Glomerular endothelial cell (primary cell): ENCODE data around the gene FTL. TPM values are rescaled to one million over a fixed set of nuclear protein-coding genes. Genes with fewer than 3 reads are reported as not detected.

Experiments
- DNase-seq: peaks from one replicate; pipeline ENCODE4 v3.0.0-alpha.2; 2011; ENCODE audit warnings: low read depth, low spot score; ENCODE audit errors: extremely low read depth
- total RNA-seq: library from RNA; depleted of rRNA; stranded (reverse); fragments of >200 nt; gene quantifications from 2 replicates; pipeline ENCODE4 v1.2.3, GENCODE V29; 2015

FTL gene
- total RNA-seq, 1 donor from 2014 or later, result 2,985 TPM

DNA sequence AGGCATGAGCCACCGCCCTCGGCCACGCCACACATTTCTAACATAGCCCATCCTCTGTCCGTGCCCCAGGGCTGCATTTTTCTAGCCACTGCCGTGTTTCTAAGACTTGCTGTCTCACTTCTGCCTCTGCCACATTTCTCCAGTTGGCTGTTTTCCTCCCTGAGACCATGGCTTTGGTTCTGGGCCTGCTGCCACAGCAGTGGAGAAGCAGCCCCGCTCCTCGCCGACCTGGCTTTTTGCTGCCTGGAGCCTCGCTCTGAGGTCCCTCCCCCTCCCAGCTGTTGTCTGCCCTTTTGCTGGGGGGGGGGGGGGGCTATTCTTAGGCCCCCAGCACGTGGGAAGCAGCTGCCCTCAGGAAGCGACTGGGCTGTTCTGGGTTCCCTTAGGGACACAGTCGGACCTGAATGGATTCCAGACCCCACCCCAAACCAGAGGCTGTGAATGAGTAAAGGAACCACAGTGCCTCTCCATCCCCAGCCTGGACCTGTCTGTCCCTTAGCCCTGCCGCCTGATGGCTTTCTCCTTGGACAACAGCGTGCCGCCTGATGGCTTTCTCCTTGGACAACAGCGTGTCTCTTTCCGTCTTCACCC lies 24.7 kb downstream of the FTL start:
- no peak for DNase-seq

DNA sequence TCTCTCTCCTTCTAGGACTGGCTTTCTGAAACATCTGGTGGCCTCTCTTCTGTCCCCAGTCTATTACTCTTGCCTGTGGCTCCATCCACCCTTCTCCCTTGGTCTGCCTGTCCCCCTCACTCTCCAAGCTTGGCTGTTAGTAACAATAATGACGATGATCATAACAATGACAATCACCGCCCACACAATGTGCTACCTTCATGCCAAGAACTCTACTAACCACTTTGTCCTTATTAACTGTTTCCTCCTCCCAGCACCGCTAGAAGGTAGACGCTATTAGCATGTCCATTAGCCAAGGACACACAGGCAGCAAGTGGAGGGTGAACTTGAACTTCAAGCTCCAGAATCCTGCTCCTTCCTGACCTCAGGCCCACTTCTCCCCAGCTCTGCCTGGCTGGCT lies 25.3 kb downstream of the FTL start:
- DNase-seq, result no peak

DNA sequence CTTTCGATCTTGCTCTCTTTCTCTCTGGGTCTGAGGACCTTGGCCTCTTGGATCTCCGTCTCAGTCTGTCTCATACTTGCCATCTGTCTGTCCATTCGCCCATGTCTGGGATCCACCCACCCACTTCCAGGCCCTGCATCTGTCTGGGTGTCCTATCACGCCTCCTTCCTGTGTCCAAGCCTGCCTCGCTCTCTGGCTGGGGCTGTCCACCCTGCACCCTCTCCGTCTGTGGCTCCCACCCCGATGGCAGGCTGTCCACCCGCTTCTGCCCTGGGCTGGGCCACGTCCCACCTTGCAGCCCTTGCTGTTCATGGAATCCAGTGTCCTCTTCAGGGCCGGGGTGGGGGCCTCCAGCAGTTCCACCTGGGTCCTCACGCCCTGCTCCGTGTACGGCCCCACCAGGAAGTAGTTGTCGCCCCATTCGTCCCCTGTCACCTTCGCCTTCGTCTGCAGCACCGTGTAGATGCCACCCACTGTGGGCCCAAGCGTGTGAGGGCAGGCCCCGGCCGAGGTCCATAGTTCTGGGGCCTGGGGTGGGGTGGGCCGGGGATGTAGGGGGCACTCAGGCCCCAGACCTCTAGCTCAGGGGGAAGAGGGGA lies 26.0 kb downstream of the FTL start:
- DNase-seq, result no peak

DNA sequence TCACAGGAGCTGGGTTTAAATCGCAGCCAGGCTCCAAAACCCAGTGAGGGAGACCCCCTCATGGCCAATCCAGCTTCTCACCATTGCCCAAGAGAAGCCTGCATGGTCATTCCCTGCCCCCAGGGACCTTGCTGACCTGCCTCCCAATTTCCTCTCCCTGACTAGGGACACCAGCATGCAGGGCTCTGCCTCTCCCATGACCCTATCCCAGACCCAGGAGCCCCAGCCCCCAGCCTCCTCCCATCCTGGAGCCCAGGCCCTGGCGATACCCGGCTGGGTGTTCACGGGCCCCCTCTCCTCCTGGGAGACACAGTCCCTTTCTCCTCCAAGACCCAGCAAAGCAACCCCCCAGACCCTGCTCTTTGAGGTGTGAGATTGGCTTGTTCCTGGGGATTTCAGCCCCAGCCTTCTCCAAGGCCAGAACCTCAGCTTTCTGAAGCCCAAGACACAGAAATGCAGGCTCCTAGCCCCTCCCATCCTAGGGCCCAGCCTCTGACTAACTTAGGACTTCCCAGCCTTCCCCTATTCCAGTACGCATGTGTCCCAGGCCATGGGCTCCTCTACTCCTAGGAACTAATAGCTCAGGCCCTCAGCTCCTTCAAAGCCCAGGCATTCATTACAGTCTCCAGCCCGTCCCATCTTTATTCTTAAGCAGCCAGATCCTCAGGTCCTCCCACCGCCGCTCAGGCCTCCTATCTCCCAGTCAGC lies 26.9 kb downstream of the FTL start:
- DNase-seq, result no peak

DNA sequence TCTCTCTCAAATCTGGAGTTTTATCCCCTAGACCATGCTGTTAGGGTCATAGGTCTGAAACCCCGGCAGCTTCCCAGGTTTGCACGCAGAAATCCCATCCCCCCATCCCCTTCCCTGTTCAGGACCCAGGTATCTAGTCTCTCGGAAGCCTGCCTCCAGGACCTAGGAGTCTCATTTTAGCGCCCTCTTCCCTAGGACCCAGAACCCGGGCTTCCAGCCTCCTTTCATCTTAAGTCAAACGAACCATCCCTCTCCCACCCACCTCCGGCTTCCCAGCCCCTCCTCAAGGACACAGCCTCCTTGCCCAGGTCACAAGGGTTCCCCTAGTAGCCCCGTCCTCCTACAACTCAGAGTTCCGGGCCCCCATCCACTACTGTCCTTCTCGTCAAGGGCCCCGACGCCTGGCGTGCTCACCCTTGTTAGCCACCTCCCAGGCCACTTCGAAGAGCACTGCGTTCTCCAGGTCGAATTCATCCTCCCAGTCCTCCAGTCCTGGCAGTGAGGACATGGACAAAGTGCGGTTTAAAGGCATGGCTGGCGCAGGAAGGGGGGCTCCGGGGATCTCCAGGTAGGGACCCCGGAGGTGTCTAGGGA lies 27.6 kb downstream of the FTL start:
- no peak for DNase-seq

DNA sequence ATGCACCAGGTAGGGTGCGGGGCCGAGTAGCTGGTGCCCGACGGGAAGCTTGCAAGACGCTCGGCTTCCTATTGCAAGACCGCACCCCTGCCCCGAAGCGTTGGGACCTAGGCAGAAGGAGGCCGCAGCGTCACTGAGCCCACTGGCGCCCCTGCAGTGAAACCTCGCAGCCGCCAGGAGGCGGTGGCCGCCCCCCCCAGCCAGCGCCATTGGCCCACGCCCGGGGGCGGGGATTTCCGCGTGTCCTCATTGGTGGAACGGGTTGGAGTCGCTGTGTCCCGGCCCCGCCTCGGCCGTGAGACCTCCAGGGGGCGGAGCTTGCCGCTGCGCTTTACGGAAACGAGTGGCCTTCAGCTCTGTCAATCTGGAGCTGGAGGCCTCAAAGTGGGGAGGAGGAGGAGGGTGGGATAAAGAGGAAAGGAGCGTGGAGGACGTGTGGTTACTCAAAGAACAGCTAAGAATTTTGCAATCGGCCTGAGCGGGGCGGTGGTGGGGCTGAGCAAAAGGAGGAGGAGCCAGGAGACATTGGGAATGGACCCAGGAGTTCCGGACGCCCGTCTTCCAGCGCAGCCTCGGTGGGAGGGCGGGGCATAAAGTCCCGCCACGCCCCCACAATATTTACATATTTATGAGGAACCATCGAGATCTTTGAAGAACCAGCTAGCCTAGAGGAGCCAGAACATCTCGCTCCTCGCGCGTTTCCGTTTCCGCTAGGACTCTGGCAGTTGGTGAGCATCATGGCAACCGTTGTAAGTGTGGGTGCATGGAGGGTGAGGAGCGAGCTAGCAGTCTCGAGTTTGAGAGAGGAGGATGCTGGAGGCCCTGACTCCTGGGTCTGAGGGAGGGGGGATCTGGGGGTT lies 28.3 kb downstream of the FTL start, which contains the start of the genes GYS1 and RUVBL2:
TSS of gene GYS1 (minus strand) at position 135 of the 860 bp plus-strand sequence. CDS start 197 bp downstream, outside the sequence.
TSS of gene RUVBL2 (plus strand) at position 713 of the 860 bp plus-strand sequence. CDS start at position 738, 25 bp downstream.
- peak; percentile 91 for DNase-seq

DNA sequence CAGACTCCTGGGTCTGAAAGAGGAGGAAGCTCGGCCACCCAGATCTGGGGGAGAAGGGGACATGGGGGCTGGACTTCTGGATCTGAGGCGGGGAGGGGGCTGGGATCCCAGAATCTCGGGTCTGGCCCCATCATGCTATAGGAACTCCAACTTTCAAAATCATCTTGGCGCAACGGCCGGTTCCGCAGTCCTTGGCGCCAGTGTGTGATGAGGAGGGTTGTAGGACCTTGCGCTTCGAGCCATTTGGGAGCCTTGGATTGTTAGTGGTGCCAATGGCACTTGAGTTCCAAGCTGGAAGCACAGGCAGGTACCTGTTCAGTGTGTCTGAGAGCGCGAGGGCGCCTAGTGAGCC lies 28.9 kb downstream of the FTL start:
- DNase-seq, result no peak

DNA sequence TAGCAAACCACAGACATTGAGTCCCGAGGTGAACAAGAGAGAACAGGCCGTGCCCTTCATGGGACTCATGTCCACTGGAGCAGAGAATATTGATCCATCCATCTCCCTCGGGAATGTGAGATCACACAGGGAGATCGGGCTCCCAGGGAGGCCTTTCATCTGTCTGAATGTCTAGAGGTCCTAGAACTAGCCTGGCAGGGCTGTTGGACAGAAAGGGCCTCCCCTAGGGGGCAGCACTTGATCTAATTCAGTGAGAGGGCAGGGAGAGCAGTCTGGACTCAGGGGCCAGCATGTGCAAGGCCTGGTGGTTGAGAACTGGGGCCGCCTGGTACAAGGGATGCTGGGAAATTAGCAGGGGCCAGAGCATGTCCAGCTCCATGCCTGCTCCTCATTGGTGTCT lies 32.9 kb downstream of the FTL start:
- no peak for DNase-seq

DNA sequence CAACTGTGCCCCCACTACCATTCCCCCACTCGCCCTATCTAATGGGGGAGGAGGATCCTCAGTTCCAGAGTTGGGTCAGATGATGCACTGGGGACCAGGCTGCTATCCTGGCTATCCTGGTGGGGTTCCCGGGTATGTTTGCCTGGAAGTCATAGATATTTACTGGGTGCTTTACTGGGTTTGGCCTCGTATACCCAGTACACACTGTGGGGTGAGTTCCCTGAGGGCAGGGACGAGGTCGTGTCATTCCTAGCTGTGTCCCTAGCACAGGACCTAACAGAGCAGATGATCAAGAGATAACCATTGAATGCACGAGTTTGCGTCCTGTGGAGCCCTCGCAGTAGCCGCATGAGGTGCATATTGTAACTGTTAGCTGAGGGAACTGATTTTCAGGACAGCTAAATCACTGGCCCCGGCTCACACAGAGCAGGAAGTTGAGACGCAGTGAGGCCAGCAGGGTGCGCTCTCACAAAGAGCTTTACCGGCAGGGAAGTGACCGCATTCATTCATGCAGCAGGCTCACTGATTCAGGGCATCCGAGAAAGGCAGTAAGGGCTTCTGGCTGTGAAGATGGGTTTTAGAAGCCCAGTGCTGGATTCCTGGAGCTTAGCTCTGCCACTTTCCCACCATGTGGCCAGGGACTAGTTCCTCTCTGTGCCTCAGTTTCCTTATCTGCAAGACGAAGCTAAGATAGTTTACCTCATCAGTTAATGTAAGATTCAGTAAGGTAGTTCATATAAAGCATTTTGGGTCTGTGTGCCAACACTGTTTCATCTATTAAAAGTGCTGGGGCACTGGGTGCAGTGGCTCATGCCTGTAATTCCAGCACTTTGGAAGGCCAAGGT lies 34.6 kb downstream of the FTL start:
- DNase-seq, result no peak

DNA sequence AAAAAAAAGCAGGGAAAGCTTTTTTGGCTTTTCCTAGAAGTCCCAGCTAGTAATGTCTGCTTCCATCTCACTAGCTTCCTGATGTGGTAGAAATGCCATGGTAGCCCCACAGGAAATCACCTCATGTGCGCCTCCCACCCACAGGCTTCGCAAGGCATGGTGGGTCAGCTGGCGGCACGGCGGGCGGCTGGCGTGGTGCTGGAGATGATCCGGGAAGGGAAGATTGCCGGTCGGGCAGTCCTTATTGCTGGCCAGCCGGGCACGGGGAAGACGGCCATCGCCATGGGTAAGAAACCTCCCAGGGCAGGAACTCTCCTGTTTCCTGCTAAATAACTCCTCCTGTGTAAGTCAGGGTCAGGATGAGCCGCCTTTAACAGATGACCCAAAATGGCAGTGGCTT lies 39.0 kb downstream of the FTL start:
- no peak for DNase-seq

DNA sequence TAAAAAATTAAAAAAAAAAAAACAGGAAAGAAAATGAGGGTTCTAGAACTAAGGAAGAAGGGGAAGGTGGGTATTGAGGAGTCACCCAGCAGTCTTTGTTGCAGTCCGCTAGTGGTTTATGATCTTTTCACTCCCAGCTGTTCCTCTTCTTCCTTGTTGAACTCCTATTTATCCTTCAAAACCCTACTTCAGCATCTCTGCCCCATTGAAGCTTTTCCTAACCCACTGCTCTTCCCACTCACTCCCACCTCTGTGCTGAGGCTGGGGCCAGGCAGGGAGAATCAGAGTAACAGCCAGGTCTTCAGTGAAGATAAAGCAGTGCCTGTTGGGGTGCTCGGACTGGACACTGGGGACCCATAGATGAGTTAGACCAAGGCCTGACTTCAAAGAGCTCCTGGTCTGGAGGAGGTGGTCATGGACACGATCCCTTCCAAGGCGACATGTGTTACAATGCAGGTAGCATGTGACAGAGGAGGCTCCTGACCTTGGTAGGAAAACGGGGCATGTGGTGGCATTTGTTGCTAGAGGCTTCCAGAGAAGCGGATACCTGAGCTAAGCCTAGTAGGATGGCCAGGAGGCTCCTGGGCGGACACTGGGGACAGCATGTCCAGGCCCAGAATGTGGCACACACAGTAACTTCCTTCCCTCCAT lies 40.0 kb downstream of the FTL start:
- no peak for DNase-seq

DNA sequence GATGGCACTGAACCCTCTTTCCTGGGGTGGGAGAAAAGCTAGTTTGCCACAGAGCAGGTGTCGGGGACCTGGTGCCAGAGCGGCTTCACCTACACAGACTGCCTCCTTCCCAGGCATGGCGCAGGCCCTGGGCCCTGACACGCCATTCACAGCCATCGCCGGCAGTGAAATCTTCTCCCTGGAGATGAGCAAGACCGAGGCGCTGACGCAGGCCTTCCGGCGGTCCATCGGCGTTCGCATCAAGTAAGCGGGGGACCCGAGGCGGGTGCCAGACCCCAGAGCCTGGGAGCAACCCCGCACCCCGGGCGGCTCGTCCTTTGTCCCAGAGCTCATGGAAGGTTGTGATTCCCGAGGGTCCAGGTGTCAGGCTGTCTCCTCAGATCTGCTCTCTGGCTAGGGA lies 41.8 kb downstream of the FTL start:
- DNase-seq, result no peak

DNA sequence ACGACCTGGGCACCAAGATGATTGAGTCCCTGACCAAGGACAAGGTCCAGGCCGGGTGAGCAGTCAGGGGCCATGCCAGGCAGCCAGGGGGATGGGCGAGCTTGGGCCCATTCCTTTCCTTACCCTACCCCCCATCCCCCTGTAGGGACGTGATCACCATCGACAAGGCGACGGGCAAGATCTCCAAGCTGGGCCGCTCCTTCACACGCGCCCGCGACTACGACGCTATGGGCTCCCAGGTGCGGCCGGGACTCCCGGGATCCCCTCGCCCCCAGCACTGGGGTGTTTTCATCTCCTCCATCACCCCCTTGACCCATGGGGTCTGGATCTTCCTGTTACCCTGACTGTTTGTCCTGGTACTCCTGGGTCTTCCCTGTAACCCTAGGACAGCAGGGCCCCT lies 44.7 kb downstream of the FTL start:
- DNase-seq, result no peak

DNA sequence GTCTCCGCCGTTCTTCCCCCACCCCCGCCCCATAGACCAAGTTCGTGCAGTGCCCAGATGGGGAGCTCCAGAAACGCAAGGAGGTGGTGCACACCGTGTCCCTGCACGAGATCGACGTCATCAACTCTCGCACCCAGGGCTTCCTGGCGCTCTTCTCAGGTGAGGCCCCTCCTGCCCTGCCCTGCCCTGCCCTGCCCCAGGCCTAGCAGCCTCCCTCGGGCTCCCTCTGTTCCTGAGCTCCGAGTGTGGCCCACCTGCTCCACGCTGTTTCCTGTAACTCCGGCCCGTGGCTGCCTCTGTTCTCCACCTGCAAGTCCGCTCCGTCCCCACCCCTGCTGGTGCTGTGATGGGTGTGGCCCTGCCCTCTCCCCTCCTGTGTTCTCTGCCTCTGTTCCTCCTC lies 45.3 kb downstream of the FTL start:
- DNase-seq, result no peak

DNA sequence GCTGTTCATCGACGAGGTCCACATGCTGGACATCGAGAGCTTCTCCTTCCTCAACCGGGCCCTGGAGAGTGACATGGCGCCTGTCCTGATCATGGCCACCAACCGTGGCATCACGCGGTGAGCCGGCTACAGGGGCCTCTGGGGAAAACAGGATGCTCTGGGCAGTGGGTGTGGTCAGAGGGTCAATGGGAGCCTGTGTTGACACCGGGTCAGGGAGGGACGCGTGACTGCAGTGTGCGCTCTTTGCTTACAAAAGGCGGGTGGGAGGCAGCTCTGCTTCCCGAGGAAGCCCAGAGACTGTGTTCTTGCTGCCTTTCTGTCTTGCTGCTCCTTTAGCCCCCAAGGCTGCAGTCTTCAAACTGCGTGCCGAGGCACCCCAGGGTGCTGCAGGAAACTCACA lies 46.1 kb downstream of the FTL start:
- no peak for DNase-seq

DNA sequence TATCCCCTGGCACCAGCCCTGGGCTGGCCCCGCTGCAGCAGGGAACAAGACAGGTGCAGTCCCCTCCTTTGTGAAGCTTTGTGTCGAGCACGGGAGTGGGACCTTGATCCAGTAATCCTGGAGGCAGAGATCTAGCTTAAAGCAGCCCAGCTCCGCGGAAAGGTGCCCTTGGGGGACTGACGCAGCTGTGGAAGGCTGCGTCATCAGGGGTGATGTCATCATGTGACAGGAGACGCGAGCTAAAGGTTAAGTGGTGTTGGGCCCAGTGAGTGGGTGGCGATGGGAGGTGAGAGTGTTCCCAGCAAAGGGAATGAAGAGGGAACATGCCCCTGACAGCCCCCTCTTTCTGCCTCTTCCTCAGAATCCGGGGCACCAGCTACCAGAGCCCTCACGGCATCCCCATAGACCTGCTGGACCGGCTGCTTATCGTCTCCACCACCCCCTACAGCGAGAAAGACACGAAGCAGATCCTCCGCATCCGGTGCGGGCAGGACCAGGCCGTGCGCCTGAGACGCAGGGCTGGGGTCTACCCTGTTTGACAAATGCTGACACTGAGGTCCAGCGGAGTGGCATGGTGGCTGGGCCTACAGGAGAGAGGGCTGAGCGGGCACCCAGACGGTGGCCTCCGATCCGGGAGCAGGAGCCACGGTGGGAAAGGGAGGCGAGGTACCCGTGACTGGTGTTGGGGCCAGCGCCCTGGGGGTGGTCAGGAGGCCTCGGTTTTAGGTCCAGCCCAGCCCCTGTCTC lies 49.2 kb downstream of the FTL start:
- no peak for DNase-seq

DNA sequence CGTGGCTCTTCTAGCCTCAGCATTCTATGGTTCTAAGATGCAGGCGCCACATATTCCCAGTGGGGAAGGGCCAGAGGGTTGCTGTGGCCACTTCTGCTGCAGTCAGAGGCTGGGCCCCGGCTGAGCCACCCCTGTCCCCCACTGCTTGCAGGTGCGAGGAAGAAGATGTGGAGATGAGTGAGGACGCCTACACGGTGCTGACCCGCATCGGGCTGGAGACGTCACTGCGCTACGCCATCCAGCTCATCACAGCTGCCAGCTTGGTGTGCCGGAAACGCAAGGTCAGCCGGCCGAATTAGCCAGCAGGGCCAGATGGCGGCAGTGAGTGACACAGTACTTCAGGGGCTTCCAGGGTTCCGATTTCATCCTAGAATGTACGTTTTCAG lies 49.8 kb downstream of the FTL start:
- no peak for DNase-seq

DNA sequence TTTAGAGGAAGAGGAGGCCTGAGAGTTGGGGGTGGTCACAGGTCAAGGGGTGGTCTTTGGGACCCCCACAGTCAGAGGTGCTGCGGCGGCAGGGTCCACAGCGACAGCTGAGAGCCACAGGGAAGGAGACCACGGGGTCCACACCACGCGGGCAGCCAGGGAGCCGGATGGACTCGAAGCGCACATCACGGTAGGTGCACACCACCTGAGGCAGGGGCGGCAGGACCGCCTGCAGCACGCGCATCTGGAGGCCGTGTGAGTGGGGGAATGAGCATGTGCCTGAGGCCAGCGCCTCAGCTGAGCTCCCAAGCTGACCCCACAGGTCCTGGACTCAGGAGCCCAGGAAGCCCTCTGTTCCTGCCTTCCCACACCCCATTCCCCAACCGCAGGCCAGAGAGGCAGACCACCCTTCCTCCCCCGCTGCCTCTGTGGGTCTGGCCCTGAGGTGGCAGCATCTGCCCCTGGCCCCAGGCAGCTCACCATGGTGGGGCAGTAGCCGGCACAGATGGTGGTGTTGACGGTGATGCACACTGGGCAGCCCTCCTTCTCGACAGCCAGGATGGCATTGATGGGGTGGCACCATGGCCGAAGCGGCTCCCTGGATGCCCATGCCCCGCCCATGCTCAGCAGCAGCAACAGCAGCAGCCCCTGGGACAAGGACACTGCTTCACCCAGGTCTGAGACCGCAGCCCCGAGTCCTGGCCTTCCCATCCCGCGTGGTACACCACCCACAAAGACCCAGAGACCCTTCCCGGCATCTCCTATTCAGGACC lies 51.1 kb downstream of the FTL start:
- DNase-seq, result no peak
